Measurements from ENCODE around the gene GJB6.

The GJB6 gene

DNA sequence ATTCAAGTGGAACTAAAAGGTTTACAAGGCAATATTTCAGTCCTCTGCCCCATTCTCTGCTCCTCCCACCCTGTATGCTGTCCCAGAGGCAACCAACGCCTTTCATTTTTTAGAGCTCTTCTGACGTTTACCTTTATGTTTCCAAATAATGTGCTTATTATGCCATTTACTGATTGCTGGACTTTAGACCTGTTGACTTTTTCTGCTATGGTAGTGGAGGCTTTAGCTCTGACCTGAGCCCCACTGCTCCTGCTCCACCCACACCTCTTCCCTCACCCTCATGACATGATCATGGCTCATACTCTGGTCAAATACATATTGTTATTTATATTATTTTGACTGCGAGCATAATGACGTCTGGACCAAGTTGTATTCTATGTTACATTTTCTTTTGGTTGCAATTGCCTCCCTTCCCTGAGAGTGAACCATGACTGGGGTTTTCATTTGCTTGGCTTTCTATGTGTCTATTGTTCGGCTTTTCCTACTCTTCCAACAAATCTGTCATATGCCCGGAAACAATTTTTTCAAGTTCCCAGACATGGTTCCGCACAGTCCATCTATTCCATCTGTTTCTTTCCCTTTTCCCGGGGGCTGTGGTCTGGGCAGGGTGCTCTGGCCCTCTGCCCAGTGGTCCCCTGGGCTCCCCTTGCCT is 31.4 kb upstream of the GJB6 start:
- Histone ChIP-seq H3K36me3 (ENCODE audit: control insufficient read depth in 1 of 2, insufficient read depth in 2 of 2, low read length in 2 of 2) (no peaks in the 10 kb centered on the region), H3K27ac (ENCODE audit: low read depth, low read length) (no peak overlapping the region), H3K4me2 (ENCODE audit: low read length) (no peak overlapping the region), H4K8ac (ENCODE audit: low read depth, low read length) (no peak overlapping the region), H2BK120ac (ENCODE audit: insufficient read depth, low read length, poor library complexity) (no peak overlapping the region), H3K4me1 (ENCODE audit: control insufficient read depth in 1 of 2, insufficient read depth in 2 of 2, low read length in 2 of 2) (no peaks in the 10 kb centered on the region), H3K14ac (ENCODE audit: low read length) (no peak overlapping the region), H2AK5ac (ENCODE audit: low read length) (no peak overlapping the region), H4K12ac (ENCODE audit: low read depth, low read length) (no peak overlapping the region), H3K9me3 (ENCODE audit: insufficient read depth, low read depth, low read length) (no peaks in the 10 kb centered on the region), H3K27me3 (ENCODE audit: insufficient read depth, low read length) (no peaks in the 10 kb centered on the region), H3K79me1 (ENCODE audit: low read length) (no peaks in the 10 kb centered on the region), H3K4ac (ENCODE audit: low read depth, low read length) (no peak overlapping the region), H3K23ac (ENCODE audit: low read length) (no peak overlapping the region), H2BK5ac (ENCODE audit: low read depth, low read length, poor library complexity) (no peak overlapping the region), H4K91ac (ENCODE audit: low read depth, low read length) (no peak overlapping the region), H3K4me3 (ENCODE audit: low read depth, low read length) (no peak overlapping the region), H3K79me2 (ENCODE audit: control insufficient read depth, insufficient read depth, low read length, poor library complexity) (no peaks in the 10 kb centered on the region), H2AFZ (ENCODE audit: insufficient read depth, low read length, poor library complexity) (no peak overlapping the region), H3K18ac (ENCODE audit: low read length) (no peak overlapping the region), H2BK12ac (ENCODE audit: low read length) (no peak overlapping the region), H3K9ac (ENCODE audit: low read length) (no peak overlapping the region)
- WGBS (ENCODE audit: extremely low coverage, insufficient coverage, insufficient read length) = no CpG with 5 or more reads among the region's 8 CpGs
- no peak for DNase-seq

- no peak overlapping the region for H3K4me2 ChIP-seq (ENCODE audit: low read length)
- no peak overlapping the region for H3K27ac ChIP-seq (ENCODE audit: low read depth, low read length)
- H3K36me3 ChIP-seq (ENCODE audit: control insufficient read depth in 1 of 2, insufficient read depth in 2 of 2, low read length in 2 of 2) = no peaks in the 10 kb centered on the region
- no peak overlapping the region for H4K91ac ChIP-seq (ENCODE audit: low read depth, low read length)
- no peak for DNase-seq
- no peak overlapping the region for H2AK5ac ChIP-seq (ENCODE audit: low read length)
- H3K9ac ChIP-seq (ENCODE audit: low read length) = no peak overlapping the region
- no peaks in the 10 kb centered on the region for H3K9me3 ChIP-seq (ENCODE audit: insufficient read depth, low read depth, low read length)
- no peak overlapping the region for H2BK12ac ChIP-seq (ENCODE audit: low read length)
- no peaks in the 10 kb centered on the region for H3K79me1 ChIP-seq (ENCODE audit: low read length)
- H4K12ac ChIP-seq (ENCODE audit: low read depth, low read length) = no peak overlapping the region
- no peaks in the 10 kb centered on the region for H3K79me2 ChIP-seq (ENCODE audit: control insufficient read depth, insufficient read depth, low read length, poor library complexity)
- WGBS (ENCODE audit: extremely low coverage, insufficient coverage, insufficient read length) = no CpG with 5 or more reads among the region's 4 CpGs
- H3K4me1 ChIP-seq (ENCODE audit: control insufficient read depth in 1 of 2, insufficient read depth in 2 of 2, low read length in 2 of 2) = no peaks in the 10 kb centered on the region
- no peak overlapping the region for H3K23ac ChIP-seq (ENCODE audit: low read length)
- H3K14ac ChIP-seq (ENCODE audit: low read length) = no peak overlapping the region
- H2BK5ac ChIP-seq (ENCODE audit: low read depth, low read length, poor library complexity) = no peak overlapping the region
- no peak overlapping the region for H3K4ac ChIP-seq (ENCODE audit: low read depth, low read length)
- H2AFZ ChIP-seq (ENCODE audit: insufficient read depth, low read length, poor library complexity) = no peak overlapping the region
- H3K4me3 ChIP-seq (ENCODE audit: low read depth, low read length) = no peak overlapping the region
- no peaks in the 10 kb centered on the region for H3K27me3 ChIP-seq (ENCODE audit: insufficient read depth, low read length)
- H4K8ac ChIP-seq (ENCODE audit: low read depth, low read length) = no peak overlapping the region
- no peak overlapping the region for H3K18ac ChIP-seq (ENCODE audit: low read length)
- no peak overlapping the region for H2BK120ac ChIP-seq (ENCODE audit: insufficient read depth, low read length, poor library complexity)
Measured at GRCh38 chr13:20258963-20259288, 26.8 kb upstream of the GJB6 start.

GRCh38 chr13:20258208-20258962 is 26.3 kb upstream of the GJB6 start:
- H2BK5ac ChIP-seq (ENCODE audit: low read depth, low read length, poor library complexity) = no peak overlapping the region
- no peak overlapping the region for H2BK12ac ChIP-seq (ENCODE audit: low read length)
- no peaks in the 10 kb centered on the region for H3K79me1 ChIP-seq (ENCODE audit: low read length)
- no peak overlapping the region for H3K4me2 ChIP-seq (ENCODE audit: low read length)
- no peak overlapping the region for H2BK120ac ChIP-seq (ENCODE audit: insufficient read depth, low read length, poor library complexity)
- no peak overlapping the region for H3K27ac ChIP-seq (ENCODE audit: low read depth, low read length)
- no peak overlapping the region for H3K14ac ChIP-seq (ENCODE audit: low read length)
- H3K4me3 ChIP-seq (ENCODE audit: low read depth, low read length) = no peak overlapping the region
- H3K18ac ChIP-seq (ENCODE audit: low read length) = no peak overlapping the region
- H3K79me2 ChIP-seq (ENCODE audit: control insufficient read depth, insufficient read depth, low read length, poor library complexity) = no peaks in the 10 kb centered on the region
- no peaks in the 10 kb centered on the region for H3K9me3 ChIP-seq (ENCODE audit: insufficient read depth, low read depth, low read length)
- no peak overlapping the region for H4K91ac ChIP-seq (ENCODE audit: low read depth, low read length)
- DNase-seq = peak in 1 of 2 donors; percentile 4
- no peak overlapping the region for H4K12ac ChIP-seq (ENCODE audit: low read depth, low read length)
- no peak overlapping the region for H3K9ac ChIP-seq (ENCODE audit: low read length)
- no peaks in the 10 kb centered on the region for H3K27me3 ChIP-seq (ENCODE audit: insufficient read depth, low read length)
- no peak overlapping the region for H4K8ac ChIP-seq (ENCODE audit: low read depth, low read length)
- no peak overlapping the region for H2AFZ ChIP-seq (ENCODE audit: insufficient read depth, low read length, poor library complexity)
- H3K23ac ChIP-seq (ENCODE audit: low read length) = no peak overlapping the region
- H3K36me3 ChIP-seq (ENCODE audit: control insufficient read depth in 1 of 2, insufficient read depth in 2 of 2, low read length in 2 of 2) = no peaks in the 10 kb centered on the region
- no peaks in the 10 kb centered on the region for H3K4me1 ChIP-seq (ENCODE audit: control insufficient read depth in 1 of 2, insufficient read depth in 2 of 2, low read length in 2 of 2)
- no peak overlapping the region for H3K4ac ChIP-seq (ENCODE audit: low read depth, low read length)
- WGBS (ENCODE audit: extremely low coverage, insufficient coverage, insufficient read length) = no CpG with 5 or more reads among the region's 15 CpGs
- H2AK5ac ChIP-seq (ENCODE audit: low read length) = no peak overlapping the region

- no peaks in the 10 kb centered on the region for H3K36me3 ChIP-seq (ENCODE audit: control insufficient read depth in 1 of 2, insufficient read depth in 2 of 2, low read length in 2 of 2)
- H3K18ac ChIP-seq (ENCODE audit: low read length) = no peak overlapping the region
- H3K27ac ChIP-seq (ENCODE audit: low read depth, low read length) = no peak overlapping the region
- no peak overlapping the region for H2BK5ac ChIP-seq (ENCODE audit: low read depth, low read length, poor library complexity)
- H4K91ac ChIP-seq (ENCODE audit: low read depth, low read length) = no peak overlapping the region
- no peak overlapping the region for H4K12ac ChIP-seq (ENCODE audit: low read depth, low read length)
- H3K23ac ChIP-seq (ENCODE audit: low read length) = no peak overlapping the region
- H2BK12ac ChIP-seq (ENCODE audit: low read length) = no peak overlapping the region
- no peak overlapping the region for H3K4me2 ChIP-seq (ENCODE audit: low read length)
- WGBS (ENCODE audit: extremely low coverage, insufficient coverage, insufficient read length) = no CpG with 5 or more reads among the region's 4 CpGs
- H3K9ac ChIP-seq (ENCODE audit: low read length) = no peak overlapping the region
- no peak for DNase-seq
- H3K9me3 ChIP-seq (ENCODE audit: insufficient read depth, low read depth, low read length) = no peaks in the 10 kb centered on the region
- no peak overlapping the region for H2BK120ac ChIP-seq (ENCODE audit: insufficient read depth, low read length, poor library complexity)
- no peaks in the 10 kb centered on the region for H3K4me1 ChIP-seq (ENCODE audit: control insufficient read depth in 1 of 2, insufficient read depth in 2 of 2, low read length in 2 of 2)
- no peaks in the 10 kb centered on the region for H3K27me3 ChIP-seq (ENCODE audit: insufficient read depth, low read length)
- no peak overlapping the region for H2AFZ ChIP-seq (ENCODE audit: insufficient read depth, low read length, poor library complexity)
- no peak overlapping the region for H2AK5ac ChIP-seq (ENCODE audit: low read length)
- no peaks in the 10 kb centered on the region for H3K79me1 ChIP-seq (ENCODE audit: low read length)
- H3K4ac ChIP-seq (ENCODE audit: low read depth, low read length) = no peak overlapping the region
- H3K79me2 ChIP-seq (ENCODE audit: control insufficient read depth, insufficient read depth, low read length, poor library complexity) = no peaks in the 10 kb centered on the region
- no peak overlapping the region for H4K8ac ChIP-seq (ENCODE audit: low read depth, low read length)
- H3K4me3 ChIP-seq (ENCODE audit: low read depth, low read length) = no peak overlapping the region
- H3K14ac ChIP-seq (ENCODE audit: low read length) = no peak overlapping the region
Measured at GRCh38 chr13:20254076-20254475, 22.0 kb upstream of the GJB6 start.
